HUES6 (cell line): ENCODE measurements around the gene GBP1.
"Not testable (repeated sequence)": the region's sequence is repeated elsewhere in the genome, so short reads cannot be mapped to it uniquely, and the experiment has no call there.

Experiments
- H3K27ac ChIP-seq: 2 replicates; pipeline ENCODE4 v1.7.0; 2013; ENCODE audit warnings: low read depth, mild to moderate bottlenecking, low read length, inconsistent platforms
- H3K27me3 ChIP-seq: 2 replicates; pipeline ENCODE4 v1.6.1; 2013; ENCODE audit warnings: low read length; ENCODE audit not compliant: control insufficient read depth, insufficient read depth
- H3K36me3 ChIP-seq: 2 replicates; pipeline ENCODE4 v1.6.1; 2013; ENCODE audit warnings: low read length; ENCODE audit not compliant: control insufficient read depth, insufficient read depth
- H3K4me1 ChIP-seq: 2 replicates; pipeline ENCODE4 v1.6.1; 2013; ENCODE audit warnings: low read length; ENCODE audit not compliant: control insufficient read depth, insufficient read depth
- H3K4me3 ChIP-seq: 2 replicates; pipeline ENCODE4 v1.5.1; 2013; ENCODE audit warnings: low read depth, low read length
- H3K9ac ChIP-seq: one replicate; pipeline ENCODE4 v1.6.1; 2013; ENCODE audit warnings: mild to moderate bottlenecking, low read length
- H3K9me3 ChIP-seq: 2 replicates; pipeline ENCODE4 v1.6.1; 2013; ENCODE audit warnings: low read depth, low read length; ENCODE audit not compliant: control insufficient read depth, insufficient read depth

GBP1 gene

DNA sequence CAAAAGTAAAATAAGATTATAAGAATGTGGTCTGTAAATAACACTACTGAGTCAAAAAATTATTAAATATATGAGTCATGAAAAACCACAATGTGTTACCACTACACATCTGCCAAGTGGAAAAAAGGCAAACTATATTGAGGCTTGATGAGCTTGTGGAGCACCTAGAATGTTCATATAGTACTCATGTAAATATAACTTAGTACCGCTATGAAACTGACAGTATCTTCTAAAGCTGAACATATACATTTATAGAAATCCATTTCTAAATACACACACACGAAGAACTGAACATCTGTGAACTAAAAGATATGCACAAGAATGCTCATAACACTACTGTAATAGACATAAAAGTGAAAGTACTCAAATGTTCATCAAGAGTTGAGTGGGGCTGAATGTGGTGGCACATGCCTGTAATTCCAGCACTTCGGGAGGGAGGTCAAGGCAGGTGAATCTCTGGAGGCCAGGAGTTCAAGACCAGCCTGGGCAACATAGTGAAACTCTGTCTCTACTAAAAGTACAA is 23.8 kb downstream of the GBP1 start:
- no peak overlapping the region for H3K9ac ChIP-seq
- H3K4me1 ChIP-seq, result no peaks in the 10 kb centered on the region
- peaks cover 15% of the 10 kb centered on the region; the same call in 1 of the 2 replicates for H3K9me3 ChIP-seq
- H3K36me3 ChIP-seq, result no peaks in the 10 kb centered on the region
- no peak overlapping the region for H3K4me3 ChIP-seq
- H3K27ac ChIP-seq, result no peak overlapping the region
- H3K27me3 ChIP-seq, result no peaks in the 10 kb centered on the region

DNA sequence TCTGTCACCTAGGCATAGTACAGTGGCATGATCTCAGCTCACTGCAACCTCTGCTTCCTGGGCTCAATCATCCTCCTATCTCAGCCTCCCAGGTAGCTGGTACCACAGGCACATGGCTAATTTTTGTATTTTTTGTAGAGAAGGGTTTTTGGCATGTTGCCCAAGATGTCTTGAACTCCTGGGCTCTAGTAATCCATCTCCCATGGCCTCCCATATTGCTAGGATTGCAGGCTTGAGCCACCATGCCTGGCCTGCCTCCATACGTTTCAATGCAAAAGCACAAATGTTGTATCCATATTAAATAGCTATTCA is 24.7 kb downstream of the GBP1 start:
- no peaks in the 10 kb centered on the region for H3K27me3 ChIP-seq
- no peaks in the 10 kb centered on the region for H3K4me1 ChIP-seq
- no peak overlapping the region for H3K4me3 ChIP-seq
- H3K27ac ChIP-seq, result no peak overlapping the region
- H3K9ac ChIP-seq, result no peak overlapping the region
- H3K36me3 ChIP-seq, result no peaks in the 10 kb centered on the region
- peaks cover 15% of the 10 kb centered on the region; the same call in 1 of the 2 replicates for H3K9me3 ChIP-seq

DNA sequence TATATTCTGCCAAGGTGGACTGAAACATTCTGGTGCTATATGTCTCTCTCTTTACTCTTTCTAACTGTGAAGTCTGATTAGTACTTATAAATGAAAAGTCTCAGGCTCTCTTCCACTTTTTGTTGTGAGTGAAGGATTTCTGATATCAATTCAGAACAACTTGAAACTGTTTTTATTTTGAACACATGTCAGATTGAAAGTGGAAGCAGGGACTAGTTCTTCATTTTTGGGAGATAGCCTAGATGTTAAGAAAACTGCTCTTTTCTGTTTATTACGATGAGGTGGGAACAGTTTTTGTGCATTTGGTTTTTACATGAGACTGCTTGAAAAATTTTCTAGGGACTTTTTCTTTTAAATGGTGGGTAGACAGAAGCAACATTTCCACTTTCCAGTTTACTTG is 27.8 kb downstream of the GBP1 start:
- no peak overlapping the region for H3K4me3 ChIP-seq
- H3K27me3 ChIP-seq, result no peaks in the 10 kb centered on the region
- H3K36me3 ChIP-seq, result no peaks in the 10 kb centered on the region
- H3K27ac ChIP-seq, result no peak overlapping the region
- H3K4me1 ChIP-seq, result no peaks in the 10 kb centered on the region
- peaks cover 13% of the 10 kb centered on the region for H3K9me3 ChIP-seq
- H3K9ac ChIP-seq, result no peak overlapping the region

- H3K27me3 ChIP-seq, result no peaks in the 10 kb centered on the region
- H3K27ac ChIP-seq, result no peak overlapping the region
- no peak overlapping the region for H3K9ac ChIP-seq
- H3K36me3 ChIP-seq, result no peaks in the 10 kb centered on the region
- no peaks in the 10 kb centered on the region for H3K4me1 ChIP-seq
- H3K9me3 ChIP-seq, result peaks cover 13% of the 10 kb centered on the region
- no peak overlapping the region for H3K4me3 ChIP-seq
Observed at GRCh38 chr1:89035080-89035479, 29.9 kb downstream of the GBP1 start.

- H3K27ac ChIP-seq, H3K27me3 ChIP-seq, H3K4me1 ChIP-seq, H3K9ac ChIP-seq, H3K4me3 ChIP-seq, H3K36me3 ChIP-seq: not testable (repeated sequence)
- H3K9me3 ChIP-seq, result peaks cover 13% of the 10 kb centered on the region
Observed at GRCh38 chr1:89034004-89034403, 31.0 kb downstream of the GBP1 start.

DNA sequence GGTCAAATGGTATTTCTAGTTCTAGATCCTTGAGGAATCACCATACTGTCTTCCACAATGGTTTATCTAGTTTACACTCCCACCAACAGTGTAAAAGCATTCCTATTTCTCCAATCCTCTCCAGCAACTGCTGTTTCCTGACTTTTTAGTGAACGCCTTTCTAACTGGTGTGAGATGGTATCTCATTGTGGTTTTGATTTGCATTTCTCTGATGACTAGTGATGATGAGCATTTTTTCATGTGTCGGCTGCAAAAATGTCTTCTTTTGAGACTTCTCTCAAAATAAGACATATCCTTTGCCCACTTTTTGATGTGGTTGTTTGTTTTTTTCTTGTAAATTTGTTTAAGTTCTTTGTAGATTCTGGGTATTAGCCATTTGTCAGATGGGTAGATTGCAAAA is 36.0 kb downstream of the GBP1 start:
- not testable (repeated sequence) for H3K4me1 ChIP-seq, H3K27ac ChIP-seq, H3K27me3 ChIP-seq, H3K9ac ChIP-seq, H3K4me3 ChIP-seq, H3K9me3 ChIP-seq, H3K36me3 ChIP-seq

DNA sequence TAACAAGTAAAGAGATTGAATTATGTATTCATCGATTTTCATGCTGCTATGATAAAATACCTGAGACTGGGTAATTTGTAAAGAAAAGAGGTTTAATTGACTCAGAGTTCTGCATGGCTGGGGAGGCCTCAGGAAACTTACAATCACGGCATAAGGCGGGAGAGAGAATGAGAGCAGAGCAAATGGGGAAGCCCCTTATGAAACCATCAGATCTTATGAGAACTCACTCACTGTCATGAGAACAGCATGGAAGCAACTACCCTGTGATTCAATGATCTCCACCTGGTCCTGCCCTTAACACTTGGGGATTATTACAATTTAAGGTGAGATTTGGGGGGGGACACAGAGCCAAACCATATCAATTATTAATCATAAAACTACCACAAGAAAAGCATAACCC is 39.1 kb downstream of the GBP1 start:
- no peak overlapping the region for H3K9ac ChIP-seq

GRCh38 chr1:89023026-89023425 is 42.0 kb downstream of the GBP1 start:
- Histone ChIP-seq H3K4me1 (peaks cover 8% of the 10 kb centered on the region), H3K36me3 (no peaks in the 10 kb centered on the region), H3K4me3 (no peak overlapping the region), H3K9me3 (no peaks in the 10 kb centered on the region), H3K9ac (no peak overlapping the region), H3K27me3 (no peaks in the 10 kb centered on the region), H3K27ac (no peak overlapping the region)

More for the DNA sequence above, 39.1 kb downstream of the GBP1 start:
- no peaks in the 10 kb centered on the region for H3K9me3 ChIP-seq
- peaks cover 8% of the 10 kb centered on the region for H3K4me1 ChIP-seq
- H3K4me3 ChIP-seq, result no peak overlapping the region
- no peaks in the 10 kb centered on the region for H3K36me3 ChIP-seq
- no peaks in the 10 kb centered on the region for H3K27me3 ChIP-seq
- H3K27ac ChIP-seq, result no peak overlapping the region

DNA sequence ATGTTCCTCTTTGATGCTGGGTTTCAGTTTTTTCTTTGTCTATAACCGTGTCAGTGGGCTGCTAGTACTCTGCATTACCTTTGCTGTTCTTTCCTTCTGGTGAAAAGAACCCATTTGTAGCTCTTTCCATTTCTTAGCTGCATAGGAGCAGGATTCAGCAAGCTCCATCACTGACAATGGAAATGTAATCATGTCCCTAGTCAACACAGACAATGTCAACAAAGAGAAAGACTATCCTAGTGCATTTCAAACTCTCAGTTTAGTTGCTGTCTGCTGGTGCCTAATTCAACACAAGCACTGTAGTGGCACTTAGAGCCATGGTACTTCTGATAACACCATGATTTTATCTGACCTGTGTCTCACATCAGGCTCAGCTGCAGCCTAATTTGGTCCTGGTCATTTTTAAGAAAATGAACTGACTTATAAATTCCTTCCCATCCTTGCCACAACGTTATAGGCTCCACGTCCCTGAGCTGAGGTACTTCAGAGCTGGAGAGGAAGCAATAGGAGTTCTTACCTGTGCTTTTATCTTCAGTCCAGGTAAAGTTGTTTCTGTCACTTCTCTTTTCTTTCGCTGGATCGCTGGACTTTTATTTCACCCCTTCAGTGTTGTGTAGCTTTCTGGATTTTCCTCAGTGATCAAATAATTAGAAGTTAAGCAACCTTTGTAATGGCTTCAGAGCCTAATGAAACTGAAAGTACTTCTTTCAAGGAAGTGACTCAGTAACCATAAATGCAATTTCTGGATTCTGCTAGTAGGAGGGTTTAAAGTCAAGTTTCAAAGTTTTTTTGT is 42.6 kb downstream of the GBP1 start, which contains the start of gene GBP3:
TSS of gene GBP3 (minus strand) at position 700 of the 793 bp plus-strand sequence. CDS start 2,145 bp downstream, outside the sequence.
- Histone ChIP-seq H3K27me3 (no peaks in the 10 kb centered on the region), H3K9me3 (no peaks in the 10 kb centered on the region), H3K4me3 (no peak within 1 kb of the TSS), H3K27ac (no peak within 1 kb of the TSS), H3K36me3 (no peaks in the 10 kb centered on the region), H3K9ac (no peak within 1 kb of the TSS), H3K4me1 (peaks cover 8% of the 10 kb centered on the region)

- H3K4me1 ChIP-seq, H3K27ac ChIP-seq, H3K4me3 ChIP-seq, H3K9me3 ChIP-seq, H3K36me3 ChIP-seq, H3K9ac ChIP-seq, H3K27me3 ChIP-seq: not testable (repeated sequence)
Observed at GRCh38 chr1:89018318-89018717, 46.7 kb downstream of the GBP1 start.

- no peaks in the 10 kb centered on the region for H3K9me3 ChIP-seq
- no peaks in the 10 kb centered on the region for H3K4me1 ChIP-seq
- H3K4me3 ChIP-seq, result no peak overlapping the region
- no peak overlapping the region for H3K27ac ChIP-seq
- H3K36me3 ChIP-seq, result no peaks in the 10 kb centered on the region
- H3K9ac ChIP-seq, result no peak overlapping the region
- H3K27me3 ChIP-seq, result no peaks in the 10 kb centered on the region
Observed at GRCh38 chr1:89008511-89008910, 56.5 kb downstream of the GBP1 start.
